OCI-LY7 (cell line): Measurements from ENCODE around the gene AKAP13. TPM values are rescaled to one million over a fixed set of nuclear protein-coding genes. Genes with fewer than 3 reads are reported as not detected.
"Not testable (repeated sequence)": the region's sequence is repeated elsewhere in the genome, so short reads cannot be mapped to it uniquely, and the experiment has no call there.

Source experiments
- BruUV-seq: library from RNA; stranded (reverse); fragments of 400-500 nt; replicated peaks from 2 replicates; lab custom pipeline; 2021; lab: Mats Ljungman, UMichigan
- CTCF ChIA-PET: fragments of 300-600 bp; sonication (Branson Sonifier 250); formaldehyde crosslinking; loops from one replicate; lab custom pipeline; 2022; ENCODE audit warnings: antibody characterized with exemption; ENCODE audit not compliant: unreplicated experiment; lab: Charles Lee
- POLR2A ChIA-PET: fragments of 300-600 bp; sonication (Branson Sonifier 250); formaldehyde crosslinking; loops from one replicate; lab custom pipeline; 2022; ENCODE audit warnings: antibody characterized with exemption; lab: Charles Lee
- DNase-seq: peaks from one replicate; pipeline ENCODE4 v3.0.0-alpha.2; 2015; ENCODE audit warnings: low spot score
- H2AFZ ChIP-seq: fragments of 200-600 bp; sonication (generic), shearing (Covaris generic); 2 replicates; pipeline ENCODE4 v1.6.1; 2014; ENCODE audit warnings: mild to moderate bottlenecking, antibody characterized with exemption, low read length, moderate library complexity
- H3K27ac ChIP-seq: fragments of 200-600 bp; sonication (generic); 2 replicates; pipeline ENCODE4 v1.5.1; 2014; ENCODE audit warnings: mixed run types, low read depth, mild to moderate bottlenecking, moderate library complexity, low read length, inconsistent platforms; ENCODE audit not compliant: poor library complexity, severe bottlenecking
- H3K36me3 ChIP-seq: fragments of 200-600 bp; sonication (generic); 2 replicates; pipeline ENCODE4 v1.6.1; 2014; ENCODE audit warnings: mild to moderate bottlenecking, antibody characterized with exemption, low read length, moderate library complexity, mixed read lengths; ENCODE audit not compliant: insufficient read depth
- H3K4me1 ChIP-seq: fragments of 200-600 bp; sonication (generic); 2 replicates; pipeline ENCODE4 v1.5.1; 2014; ENCODE audit warnings: mild to moderate bottlenecking, low read length; ENCODE audit not compliant: insufficient read depth, poor library complexity, severe bottlenecking
- H3K4me2 ChIP-seq: fragments of 200-600 bp; sonication (generic); 2 replicates; pipeline ENCODE4 v1.6.1; 2014; ENCODE audit warnings: mild to moderate bottlenecking, low read length
- H3K4me3 ChIP-seq: fragments of 200-600 bp; sonication (generic); 2 replicates; pipeline ENCODE4 v1.5.1; 2014; ENCODE audit warnings: mild to moderate bottlenecking, low read depth, low read length; ENCODE audit not compliant: poor library complexity, severe bottlenecking
- H3K79me2 ChIP-seq: fragments of 200-600 bp; sonication (generic); 2 replicates; pipeline ENCODE4 v1.6.1; 2016; ENCODE audit warnings: low read depth, mild to moderate bottlenecking, low read length, moderate library complexity, mixed read lengths; ENCODE audit not compliant: insufficient read depth
- H3K9me2 ChIP-seq: fragments of 200-600 bp; sonication (generic); 2 replicates; pipeline ENCODE4 v1.6.1; 2016; ENCODE audit warnings: mild to moderate bottlenecking, low read length, mixed read lengths; ENCODE audit not compliant: insufficient read depth
- H3K9me3 ChIP-seq: fragments of 200-600 bp; sonication (generic); 2 replicates; pipeline ENCODE4 v1.6.1; 2014; ENCODE audit warnings: mild to moderate bottlenecking, mixed run types, low read length, mixed read lengths
- H4K20me1 ChIP-seq: fragments of 200-600 bp; sonication (generic); 2 replicates; pipeline ENCODE4 v1.6.1; 2014; ENCODE audit warnings: mild to moderate bottlenecking, antibody characterized with exemption, low read length, moderate library complexity, mixed read lengths; ENCODE audit not compliant: insufficient read depth
- EZH2phosphoT487 ChIP-seq: fragments of 200-600 bp; sonication (generic); IDR thresholded peaks from 2 replicates; pipeline ENCODE4 v1.6.1; 2018; ENCODE audit warnings: low read depth, borderline replicate concordance, mild to moderate bottlenecking, mixed run types, antibody characterized with exemption, low read length, moderate library complexity, mixed read lengths
- intact Hi-C: fragments of 100-400 bp; cut with micrococcal nuclease; formaldehyde crosslinking; loops from one replicate; pipeline ENCODE4 v1.10.0; 2022; ENCODE audit not compliant: unreplicated experiment
- microRNA-seq: library from miRNA; unstranded; fragments of <30 nt; microRNA quantifications from one replicate; pipeline ENCODE4 v1.2.0, GENCODE V29; 2022; ENCODE audit warnings: borderline replicate concordance
- small RNA-seq: library from RNA; depleted of rRNA; stranded (forward); fragments of <200 nt; gene quantifications from one replicate; pipeline ENCODE3, GENCODE V24; 2014
- total RNA-seq, 2 experiments: library from RNA; depleted of rRNA in 1 of 2; stranded (reverse); fragments of >200 nt in 1 of 2; shearing (Covaris generic) in 1 of 2; gene quantifications; 2 replicates each; pipeline ENCODE4 v1.2.3, GENCODE V29; 2014 to 2022
- TF ChIP-seq, protein P1 (sequence below): fragments of 200-600 bp; sonication (generic); conservative IDR thresholded peaks from 2 replicates; pipeline ENCODE4 v1.5.1; 2014; ENCODE audit warnings: mild to moderate bottlenecking, antibody characterized with exemption, low read length, moderate library complexity, mixed read lengths

The AKAP13 gene
- total RNA-seq, 2 experiments from 2014 or later: 140 to 250 TPM

DNA sequence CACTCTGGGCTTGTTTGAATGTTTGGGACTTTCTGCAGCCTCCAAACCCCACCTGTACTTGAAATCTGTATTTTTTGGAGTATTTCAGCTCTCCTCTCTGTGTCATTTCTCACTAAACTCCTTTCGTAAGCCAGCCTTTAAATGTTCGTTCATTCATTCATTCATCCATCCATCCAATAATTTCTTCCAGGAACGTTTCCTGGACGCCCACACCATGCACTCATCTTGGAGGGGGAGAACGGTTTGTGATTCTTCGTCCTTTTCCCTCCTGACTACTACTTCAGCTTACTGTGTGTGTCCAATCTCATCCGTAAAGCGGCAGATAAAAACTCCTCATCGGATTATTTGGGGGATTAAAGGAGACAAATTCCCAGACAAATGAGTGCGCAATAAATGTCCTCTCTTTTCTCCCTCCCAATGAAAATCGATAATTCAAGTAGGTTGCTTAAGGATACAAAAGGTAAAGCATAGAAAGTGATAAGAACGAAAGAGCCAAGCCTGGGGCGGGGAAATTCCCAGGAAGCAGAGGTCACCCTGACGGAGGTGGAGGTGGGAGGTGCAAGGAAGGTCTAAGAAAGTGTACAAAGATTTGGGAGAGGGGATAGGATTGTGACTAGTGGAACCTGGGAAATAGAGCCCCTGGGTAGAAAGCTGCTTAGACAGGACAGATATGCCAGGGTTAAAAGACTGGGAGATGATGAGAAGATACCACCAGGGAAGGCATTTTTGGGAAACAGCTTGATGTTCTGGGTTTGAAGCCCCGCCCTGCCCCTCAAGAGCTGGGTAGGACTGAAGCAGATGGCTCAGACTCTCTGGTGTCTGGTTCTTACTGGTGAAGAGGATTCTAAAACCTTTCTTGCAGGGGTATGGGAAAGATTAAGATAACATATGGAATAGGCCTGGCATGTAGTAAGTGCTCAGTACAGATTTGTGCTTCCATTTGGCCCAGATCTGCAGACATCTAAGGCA is 415.2 kb downstream of the AKAP13 start:
- H4K20me1 ChIP-seq: no peaks in the 10 kb centered on the region
- H3K36me3 ChIP-seq: no peaks in the 10 kb centered on the region
- no TSS peak for BruUV-seq
- peak overlapping the region; percentile 62 for H3K4me3 ChIP-seq
- intact Hi-C loops: no loop called here
- H3K9me2 ChIP-seq: no peaks in the 10 kb centered on the region
- H3K27ac ChIP-seq: no peak overlapping the region
- peak overlapping the region; percentile 97 for H2AFZ ChIP-seq
- TF ChIP-seq, protein P1, sequence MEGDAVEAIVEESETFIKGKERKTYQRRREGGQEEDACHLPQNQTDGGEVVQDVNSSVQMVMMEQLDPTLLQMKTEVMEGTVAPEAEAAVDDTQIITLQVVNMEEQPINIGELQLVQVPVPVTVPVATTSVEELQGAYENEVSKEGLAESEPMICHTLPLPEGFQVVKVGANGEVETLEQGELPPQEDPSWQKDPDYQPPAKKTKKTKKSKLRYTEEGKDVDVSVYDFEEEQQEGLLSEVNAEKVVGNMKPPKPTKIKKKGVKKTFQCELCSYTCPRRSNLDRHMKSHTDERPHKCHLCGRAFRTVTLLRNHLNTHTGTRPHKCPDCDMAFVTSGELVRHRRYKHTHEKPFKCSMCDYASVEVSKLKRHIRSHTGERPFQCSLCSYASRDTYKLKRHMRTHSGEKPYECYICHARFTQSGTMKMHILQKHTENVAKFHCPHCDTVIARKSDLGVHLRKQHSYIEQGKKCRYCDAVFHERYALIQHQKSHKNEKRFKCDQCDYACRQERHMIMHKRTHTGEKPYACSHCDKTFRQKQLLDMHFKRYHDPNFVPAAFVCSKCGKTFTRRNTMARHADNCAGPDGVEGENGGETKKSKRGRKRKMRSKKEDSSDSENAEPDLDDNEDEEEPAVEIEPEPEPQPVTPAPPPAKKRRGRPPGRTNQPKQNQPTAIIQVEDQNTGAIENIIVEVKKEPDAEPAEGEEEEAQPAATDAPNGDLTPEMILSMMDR: no peak
- TF ChIP-seq EZH2phosphoT487: no peak
- DNase-seq: no peak
- no peaks in the 10 kb centered on the region for H3K9me3 ChIP-seq
- ChIA-PET POLR2A (no interaction called here), CTCF (interaction anchor here (0.6 kb wide), 1 partner anchor 64 kb away, joined by 3 read pairs; no protein-coding TSS in a partner anchor)
- H3K4me1 ChIP-seq: peaks cover 29% of the 10 kb centered on the region
- peaks cover 7% of the 10 kb centered on the region; the same call in 1 of the 2 replicates for H3K79me2 ChIP-seq
- H3K4me2 ChIP-seq: peak overlapping the region; percentile 88

DNA sequence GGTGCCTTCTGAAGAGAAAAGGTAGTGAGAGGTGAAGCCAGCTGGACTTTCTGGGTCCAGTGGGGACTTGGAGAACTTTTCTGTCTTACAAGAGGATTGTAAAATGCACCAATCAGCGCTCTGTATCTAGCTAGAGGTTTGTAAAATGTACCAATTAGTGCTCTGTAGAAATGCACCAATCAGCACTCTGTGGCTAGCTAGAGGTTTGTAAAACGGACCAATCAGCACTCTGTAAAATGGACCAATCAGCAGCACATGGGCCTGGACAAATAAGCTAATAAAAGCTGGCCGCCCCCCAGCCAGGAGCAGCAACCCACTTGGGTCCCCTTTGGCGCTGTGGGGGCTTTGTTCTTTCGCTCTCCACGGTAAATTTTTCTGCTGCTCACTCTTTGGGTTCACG is 416.0 kb downstream of the AKAP13 start:
- H2AFZ ChIP-seq, H3K4me2 ChIP-seq, intact Hi-C loops, H3K9me2 ChIP-seq, H3K27ac ChIP-seq, H3K9me3 ChIP-seq, DNase-seq, BruUV-seq, H3K4me3 ChIP-seq, H3K79me2 ChIP-seq, H4K20me1 ChIP-seq, H3K36me3 ChIP-seq: not testable (repeated sequence)
- peaks cover 34% of the 10 kb centered on the region for H3K4me1 ChIP-seq
- CTCF ChIA-PET: interaction anchor here (0.6 kb wide), 1 partner anchor 65 kb away, joined by 3 read pairs; no protein-coding TSS in a partner anchor
- POLR2A ChIA-PET: interaction anchor here (0.7 to 1.1 kb wide), 2 partner anchors 40 to 125 kb away, joined by 3 read pairs; no protein-coding TSS in a partner anchor

Small RNAs within 50 kb of the gene (microRNA-seq; reads per million reads assigned to microRNA genes)
- gene MIR1276: 2.3 reads per million
- gene MIR7706: 230 reads per million, percentile 70 among the genes with 10 or more reads in this experiment

Small RNAs within 50 kb of the gene (small RNA-seq; reads per million reads assigned to genes)
- not detected for gene AC021739.1
- gene MIR1276: not detected
- not detected for gene RNU6-1280P
- gene RNU7-79P: not detected
